HepG2 (cell line): Measurements from ENCODE around the gene SNX9. TPM values are rescaled to one million over a fixed set of nuclear protein-coding genes. Genes with fewer than 3 reads are reported as not detected.

Experiments used
- CREM ChIP-seq, 2 experiments: sonication (generic) in 1 of 2; formaldehyde crosslinking in 1 of 2; IDR thresholded peaks; 2 replicates each; pipeline versions ENCODE4 v1.4.0 to v1.6.1; 2016 to 2020; ENCODE audit warnings: antibody characterized with exemption in 1 of 2, mild to moderate bottlenecking in 1 of 2, missing genetic modification reagents in 1 of 2
- FLYWCH1 ChIP-seq: sonication (generic); formaldehyde crosslinking; IDR thresholded peaks from 2 replicates; pipeline ENCODE4 v1.8.1; 2023; ENCODE audit warnings: mild to moderate bottlenecking, missing genetic modification reagents
- GABPA ChIP-seq, 2 experiments: IDR thresholded peaks; 2 replicates each; pipeline ENCODE4 v1.6.1; 2011 to 2016; ENCODE audit warnings: low read depth in 2 of 2, low read length in 1 of 2, missing biosample characterization in 1 of 2, missing genetic modification characterization in 1 of 2
- HDAC6 ChIP-seq: fragments of 200-600 bp; sonication (generic); IDR thresholded peaks from 2 replicates; pipeline ENCODE4 v1.7.0; 2017; ENCODE audit warnings: mild to moderate bottlenecking, antibody characterized with exemption, low read length, low read depth
- MLLT10 ChIP-seq: sonication (generic); formaldehyde crosslinking; IDR thresholded peaks from 2 replicates; pipeline ENCODE4 v1.4.0; 2020; ENCODE audit warnings: missing genetic modification reagents
- RNF2 ChIP-seq: fragments of 450-650 bp; conservative IDR thresholded peaks from 2 replicates; pipeline ENCODE4 v1.6.1; 2016; ENCODE audit warnings: low read depth
- SETDB1 ChIP-seq: sonication (generic); formaldehyde crosslinking; IDR thresholded peaks from 2 replicates; pipeline ENCODE4 v1.5.1; 2020; ENCODE audit warnings: missing genetic modification reagents, mild to moderate bottlenecking, borderline replicate concordance
- SMC3 ChIP-seq: IDR thresholded peaks from 2 replicates; pipeline ENCODE4 v1.6.1; 2011; ENCODE audit warnings: low read length, improper control_type of control experiment
- ZFY ChIP-seq: sonication (generic); formaldehyde crosslinking; IDR thresholded peaks from 2 replicates; pipeline ENCODE4 v1.4.0; 2020; ENCODE audit warnings: missing genetic modification reagents
- ZNF451 ChIP-seq: sonication (generic); formaldehyde crosslinking; IDR thresholded peaks from 2 replicates; pipeline ENCODE4 v1.5.0; 2020; ENCODE audit warnings: mild to moderate bottlenecking, missing genetic modification reagents
- ZNF674 ChIP-seq: sonication (generic); formaldehyde crosslinking; IDR thresholded peaks from 2 replicates; pipeline ENCODE4 v1.5.0; 2020; ENCODE audit warnings: low read depth, mild to moderate bottlenecking, missing genetic modification reagents
- ZNF737 ChIP-seq: sonication (generic); formaldehyde crosslinking; IDR thresholded peaks from 2 replicates; pipeline ENCODE4 v1.5.0; 2020; ENCODE audit warnings: missing genetic modification reagents, mild to moderate bottlenecking, borderline replicate concordance
- polyA plus RNA-seq, 8 experiments: library from polyadenylated mRNA; depleted of rRNA in 3 of 8; stranded (reverse) in 7 of 8; unstranded in 1 of 8; fragments of >200 nt; fragmentation: Illumina TruSeq in 4 of 8; extraction: Trizol in 4 of 8; gene quantifications; 2 replicates each; pipeline versions ENCODE4 v1.2.1 to v1.2.3, GENCODE V29; 2011 to 2016; ENCODE audit warnings: low read depth in 4 of 8, missing spikeins in 1 of 8, mixed read lengths in 1 of 8; ENCODE audit not compliant: insufficient read depth in 1 of 8
- total RNA-seq, 5 experiments: library from RNA; depleted of rRNA; stranded (reverse); fragments of >200 nt; fragmentation: Illumina TruSeq; extraction: Trizol; gene quantifications; 2 replicates each; pipeline ENCODE4 v1.2.3, GENCODE V29; 2016; ENCODE audit warnings: low read depth in 1 of 5
- TF ChIP-seq, protein P1 (sequence below): sonication (generic); formaldehyde crosslinking; IDR thresholded peaks from 2 replicates; pipeline ENCODE4 v1.4.0; 2020; ENCODE audit warnings: missing genetic modification reagents, mild to moderate bottlenecking, borderline replicate concordance
- TF ChIP-seq, protein P2 (sequence below), 2 experiments: fragments of 450-650 bp in 1 of 2; sonication (generic) in 1 of 2; formaldehyde crosslinking; IDR thresholded peaks; 2 replicates each; pipeline versions ENCODE4 v1.5.0 to v1.8.0; 2020 to 2022; ENCODE audit warnings: mild to moderate bottlenecking in 1 of 2, missing genetic modification reagents in 1 of 2
- TF ChIP-seq, protein P3 (sequence below): IDR thresholded peaks from 2 replicates; pipeline ENCODE4 v1.6.1; 2016; ENCODE audit warnings: control low read depth
- TF ChIP-seq, protein P4 (sequence below): sonication (generic); formaldehyde crosslinking; IDR thresholded peaks from 2 replicates; pipeline ENCODE4 v1.9.0; 2021; ENCODE audit warnings: mild to moderate bottlenecking, missing genetic modification reagents
- TF ChIP-seq, protein P5 (sequence below): sonication (generic); formaldehyde crosslinking; IDR thresholded peaks from 2 replicates; pipeline ENCODE4 v1.8.1; 2023; ENCODE audit warnings: mild to moderate bottlenecking, missing genetic modification reagents

The SNX9 gene
- total and polyA plus RNA-seq, 2 of the 13 experiments (the other 11 are each of a cell fraction or from before 2014, with no cell fraction given), result 21.9 to 36.0 TPM

DNA sequence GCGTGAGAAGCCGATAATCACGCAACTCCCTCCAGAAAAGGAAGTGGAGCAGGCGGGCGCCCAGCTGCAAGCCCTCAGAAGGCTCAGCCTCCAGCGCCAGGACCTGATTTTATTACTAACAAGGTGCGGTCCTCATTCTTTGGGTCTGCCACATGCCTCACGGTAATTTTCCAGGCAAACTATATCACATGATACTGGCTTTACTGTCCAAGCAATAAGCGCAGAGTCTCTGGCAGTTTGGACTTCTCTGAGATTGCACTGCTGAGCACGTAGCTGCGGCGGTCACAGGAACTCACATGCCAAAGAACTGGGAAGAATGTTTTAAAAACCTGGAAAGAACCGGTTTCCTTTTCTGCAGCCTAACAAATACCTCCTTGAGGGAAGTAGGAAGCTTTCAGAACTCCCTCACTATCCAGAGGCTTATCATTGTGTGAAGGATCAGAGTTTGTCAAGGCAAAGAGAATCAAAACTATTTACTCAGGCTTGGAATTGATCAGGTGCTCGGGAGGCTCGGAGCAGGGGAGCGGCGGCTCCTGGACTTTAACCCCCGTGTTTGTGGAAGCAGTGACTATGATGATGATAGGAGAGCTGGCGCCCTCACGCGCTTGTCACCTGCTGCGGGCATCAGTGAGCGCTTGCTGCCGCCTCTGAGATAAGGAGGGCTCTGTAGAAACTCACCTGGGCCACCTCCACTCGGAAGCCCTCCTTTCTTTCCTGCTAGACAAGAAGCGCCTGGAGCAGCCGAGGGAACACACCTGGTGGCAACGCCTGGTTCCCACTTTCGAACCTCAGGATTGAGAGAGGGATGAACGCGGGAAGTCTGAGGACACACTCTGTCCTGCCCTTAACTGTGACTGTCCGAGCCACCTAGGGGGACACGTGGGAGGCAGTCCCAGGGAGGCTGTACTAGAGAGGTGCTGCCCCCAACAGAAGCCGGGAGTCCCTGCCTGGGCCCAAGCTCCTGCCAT is 131.4 kb downstream of the SNX9 start (continued):
- TF ChIP-seq ZNF451 (CRISPR knock-in tag), result no peak
- TF ChIP-seq, protein P1, sequence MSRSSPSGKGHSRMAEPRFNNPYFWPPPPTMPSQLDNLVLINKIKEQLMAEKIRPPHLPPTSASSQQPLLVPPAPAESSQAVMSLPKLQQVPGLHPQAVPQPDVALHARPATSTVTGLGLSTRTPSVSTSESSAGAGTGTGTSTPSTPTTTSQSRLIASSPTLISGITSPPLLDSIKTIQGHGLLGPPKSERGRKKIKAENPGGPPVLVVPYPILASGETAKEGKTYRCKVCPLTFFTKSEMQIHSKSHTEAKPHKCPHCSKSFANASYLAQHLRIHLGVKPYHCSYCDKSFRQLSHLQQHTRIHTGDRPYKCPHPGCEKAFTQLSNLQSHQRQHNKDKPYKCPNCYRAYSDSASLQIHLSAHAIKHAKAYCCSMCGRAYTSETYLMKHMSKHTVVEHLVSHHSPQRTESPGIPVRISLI (CRISPR knock-in tag), result peak; percentile 63; the same call in 1 of the 2 replicates
- TF ChIP-seq MLLT10, result no peak
- TF ChIP-seq, protein P2, sequence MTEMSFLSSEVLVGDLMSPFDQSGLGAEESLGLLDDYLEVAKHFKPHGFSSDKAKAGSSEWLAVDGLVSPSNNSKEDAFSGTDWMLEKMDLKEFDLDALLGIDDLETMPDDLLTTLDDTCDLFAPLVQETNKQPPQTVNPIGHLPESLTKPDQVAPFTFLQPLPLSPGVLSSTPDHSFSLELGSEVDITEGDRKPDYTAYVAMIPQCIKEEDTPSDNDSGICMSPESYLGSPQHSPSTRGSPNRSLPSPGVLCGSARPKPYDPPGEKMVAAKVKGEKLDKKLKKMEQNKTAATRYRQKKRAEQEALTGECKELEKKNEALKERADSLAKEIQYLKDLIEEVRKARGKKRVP (CRISPR knock-in tag; IDR thresholded peaks at IDR 0.05), result peak in 1 of 2 experiments; percentile 75; a peak in 1 of 4 replicates
- TF ChIP-seq SMC3, result peak; percentile 52
- TF ChIP-seq, protein P3, sequence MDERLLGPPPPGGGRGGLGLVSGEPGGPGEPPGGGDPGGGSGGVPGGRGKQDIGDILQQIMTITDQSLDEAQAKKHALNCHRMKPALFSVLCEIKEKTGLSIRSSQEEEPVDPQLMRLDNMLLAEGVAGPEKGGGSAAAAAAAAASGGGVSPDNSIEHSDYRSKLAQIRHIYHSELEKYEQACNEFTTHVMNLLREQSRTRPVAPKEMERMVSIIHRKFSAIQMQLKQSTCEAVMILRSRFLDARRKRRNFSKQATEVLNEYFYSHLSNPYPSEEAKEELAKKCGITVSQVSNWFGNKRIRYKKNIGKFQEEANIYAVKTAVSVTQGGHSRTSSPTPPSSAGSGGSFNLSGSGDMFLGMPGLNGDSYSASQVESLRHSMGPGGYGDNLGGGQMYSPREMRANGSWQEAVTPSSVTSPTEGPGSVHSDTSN, result no peak
- TF ChIP-seq FLYWCH1, result no peak
- TF ChIP-seq, protein P4, sequence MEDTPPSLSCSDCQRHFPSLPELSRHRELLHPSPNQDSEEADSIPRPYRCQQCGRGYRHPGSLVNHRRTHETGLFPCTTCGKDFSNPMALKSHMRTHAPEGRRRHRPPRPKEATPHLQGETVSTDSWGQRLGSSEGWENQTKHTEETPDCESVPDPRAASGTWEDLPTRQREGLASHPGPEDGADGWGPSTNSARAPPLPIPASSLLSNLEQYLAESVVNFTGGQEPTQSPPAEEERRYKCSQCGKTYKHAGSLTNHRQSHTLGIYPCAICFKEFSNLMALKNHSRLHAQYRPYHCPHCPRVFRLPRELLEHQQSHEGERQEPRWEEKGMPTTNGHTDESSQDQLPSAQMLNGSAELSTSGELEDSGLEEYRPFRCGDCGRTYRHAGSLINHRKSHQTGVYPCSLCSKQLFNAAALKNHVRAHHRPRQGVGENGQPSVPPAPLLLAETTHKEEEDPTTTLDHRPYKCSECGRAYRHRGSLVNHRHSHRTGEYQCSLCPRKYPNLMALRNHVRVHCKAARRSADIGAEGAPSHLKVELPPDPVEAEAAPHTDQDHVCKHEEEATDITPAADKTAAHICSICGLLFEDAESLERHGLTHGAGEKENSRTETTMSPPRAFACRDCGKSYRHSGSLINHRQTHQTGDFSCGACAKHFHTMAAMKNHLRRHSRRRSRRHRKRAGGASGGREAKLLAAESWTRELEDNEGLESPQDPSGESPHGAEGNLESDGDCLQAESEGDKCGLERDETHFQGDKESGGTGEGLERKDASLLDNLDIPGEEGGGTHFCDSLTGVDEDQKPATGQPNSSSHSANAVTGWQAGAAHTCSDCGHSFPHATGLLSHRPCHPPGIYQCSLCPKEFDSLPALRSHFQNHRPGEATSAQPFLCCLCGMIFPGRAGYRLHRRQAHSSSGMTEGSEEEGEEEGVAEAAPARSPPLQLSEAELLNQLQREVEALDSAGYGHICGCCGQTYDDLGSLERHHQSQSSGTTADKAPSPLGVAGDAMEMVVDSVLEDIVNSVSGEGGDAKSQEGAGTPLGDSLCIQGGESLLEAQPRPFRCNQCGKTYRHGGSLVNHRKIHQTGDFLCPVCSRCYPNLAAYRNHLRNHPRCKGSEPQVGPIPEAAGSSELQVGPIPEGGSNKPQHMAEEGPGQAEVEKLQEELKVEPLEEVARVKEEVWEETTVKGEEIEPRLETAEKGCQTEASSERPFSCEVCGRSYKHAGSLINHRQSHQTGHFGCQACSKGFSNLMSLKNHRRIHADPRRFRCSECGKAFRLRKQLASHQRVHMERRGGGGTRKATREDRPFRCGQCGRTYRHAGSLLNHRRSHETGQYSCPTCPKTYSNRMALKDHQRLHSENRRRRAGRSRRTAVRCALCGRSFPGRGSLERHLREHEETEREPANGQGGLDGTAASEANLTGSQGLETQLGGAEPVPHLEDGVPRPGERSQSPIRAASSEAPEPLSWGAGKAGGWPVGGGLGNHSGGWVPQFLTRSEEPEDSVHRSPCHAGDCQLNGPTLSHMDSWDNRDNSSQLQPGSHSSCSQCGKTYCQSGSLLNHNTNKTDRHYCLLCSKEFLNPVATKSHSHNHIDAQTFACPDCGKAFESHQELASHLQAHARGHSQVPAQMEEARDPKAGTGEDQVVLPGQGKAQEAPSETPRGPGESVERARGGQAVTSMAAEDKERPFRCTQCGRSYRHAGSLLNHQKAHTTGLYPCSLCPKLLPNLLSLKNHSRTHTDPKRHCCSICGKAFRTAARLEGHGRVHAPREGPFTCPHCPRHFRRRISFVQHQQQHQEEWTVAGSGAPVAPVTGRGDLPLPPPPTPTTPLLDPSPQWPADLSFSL, result no peak
- TF ChIP-seq GABPA (IDR thresholded peaks at IDR 0.05; ENCODE audit: low read depth, low read length), result no peak
- peak; percentile 15; the same call in 1 of the 2 replicates for TF ChIP-seq GABPA (CRISPR knock-in tag; IDR thresholded peaks at IDR 0.05; ENCODE audit: low read depth)
- TF ChIP-seq CREM (IDR thresholded peaks at IDR 0.05), result peak; percentile 78; the same call in 1 of the 2 replicates
- TF ChIP-seq CREM (CRISPR knock-in tag; IDR thresholded peaks at IDR 0.05), result no peak
- no peak for TF ChIP-seq ZNF674 (CRISPR knock-in tag)
- 0 out of 2 replicates have a peak, but pooled peaks have one; percentile 1 for TF ChIP-seq ZFY
- TF ChIP-seq HDAC6, result no peak
- no peak for TF ChIP-seq ZNF737 (CRISPR knock-in tag)
- TF ChIP-seq, protein P5, sequence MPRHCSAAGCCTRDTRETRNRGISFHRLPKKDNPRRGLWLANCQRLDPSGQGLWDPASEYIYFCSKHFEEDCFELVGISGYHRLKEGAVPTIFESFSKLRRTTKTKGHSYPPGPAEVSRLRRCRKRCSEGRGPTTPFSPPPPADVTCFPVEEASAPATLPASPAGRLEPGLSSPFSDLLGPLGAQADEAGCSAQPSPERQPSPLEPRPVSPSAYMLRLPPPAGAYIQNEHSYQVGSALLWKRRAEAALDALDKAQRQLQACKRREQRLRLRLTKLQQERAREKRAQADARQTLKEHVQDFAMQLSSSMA, result no peak
- 0 out of 2 replicates have a peak, but pooled peaks have one; percentile 25 for TF ChIP-seq RNF2
- no peak for TF ChIP-seq SETDB1 (CRISPR knock-in tag)
